Vagina (tissue), 2 donors: Measurements from ENCODE around the gene KDM3B. TPM values are rescaled to one million over a fixed set of nuclear protein-coding genes. Genes with fewer than 3 reads are reported as not detected.
"Not testable (repeated sequence)": the region's sequence is repeated elsewhere in the genome, so short reads cannot be mapped to it uniquely, and the experiment has no call there.

Experiments
- DNase-seq, 2 donors: peaks; one replicate each; pipeline ENCODE4 v3.0.0-alpha.2; 2017; ENCODE audit errors: extremely low spot score in 2 of 2
- H3K27ac ChIP-seq: fragments of 200-600 bp; sonication (generic); one replicate; pipeline ENCODE4 v1.5.1; 2019
- H3K27me3 ChIP-seq: fragments of 200-600 bp; sonication (generic); one replicate; pipeline ENCODE4 v1.5.1; 2019
- H3K36me3 ChIP-seq, 2 donors: fragments of 200-600 bp; sonication (generic); one replicate each; pipeline ENCODE4 v1.5.1; 2017 to 2019
- H3K4me1 ChIP-seq: fragments of 200-600 bp; sonication (generic); one replicate; pipeline ENCODE4 v1.5.1; 2019
- H3K4me3 ChIP-seq, 2 donors: fragments of 200-600 bp; sonication (generic); 1 replicate in 1 of 2; 2 replicates in 1 of 2; pipeline ENCODE4 v1.5.1; 2016 to 2019
- H3K9me3 ChIP-seq: fragments of 200-600 bp; sonication (generic); one replicate; pipeline ENCODE4 v1.5.1; 2019
- POLR2A ChIP-seq, 2 donors: fragments of 450-650 bp; IDR thresholded peaks; one replicate each; pipeline ENCODE4 v1.6.1; 2017; ENCODE audit warnings: antibody characterized with exemption in 2 of 2, mild to moderate bottlenecking in 2 of 2, moderate library complexity in 2 of 2
- POLR2AphosphoS5 ChIP-seq, 2 donors: sonication (generic); formaldehyde crosslinking; IDR thresholded peaks; one replicate each; pipeline ENCODE4 v1.9.0; 2017; ENCODE audit warnings: antibody characterized with exemption in 2 of 2, mild to moderate bottlenecking in 2 of 2, low read depth in 1 of 2; ENCODE audit not compliant: insufficient read depth in 1 of 2
- intact Hi-C: fragments of 100-400 bp; cut with DNase I; formaldehyde crosslinking; loops from one replicate; pipeline ENCODE4 v1.15.1; 2023
- small RNA-seq: library from RNA; depleted of rRNA; stranded (forward); fragments of <200 nt; gene quantifications from one replicate; pipeline ENCODE3, GENCODE V24; 2016
- total RNA-seq: library from RNA; depleted of rRNA; stranded (reverse); fragments of >200 nt; gene quantifications from one replicate; pipeline ENCODE4 v1.2.3, GENCODE V29; 2016
- TF ChIP-seq, protein P1 (sequence below), 3 experiments: fragments of 450-650 bp in 2 of 3; fragments of 200-600 bp in 1 of 3; sonication (generic) in 1 of 3; IDR thresholded peaks; one replicate each; pipeline ENCODE4 v1.5.1; 2017 to 2019; ENCODE audit warnings: antibody characterized with exemption in 3 of 3, mild to moderate bottlenecking in 2 of 3, moderate library complexity in 2 of 3

The KDM3B gene
- total RNA-seq, 1 donor from 2014 or later: 48.6 TPM

DNA sequence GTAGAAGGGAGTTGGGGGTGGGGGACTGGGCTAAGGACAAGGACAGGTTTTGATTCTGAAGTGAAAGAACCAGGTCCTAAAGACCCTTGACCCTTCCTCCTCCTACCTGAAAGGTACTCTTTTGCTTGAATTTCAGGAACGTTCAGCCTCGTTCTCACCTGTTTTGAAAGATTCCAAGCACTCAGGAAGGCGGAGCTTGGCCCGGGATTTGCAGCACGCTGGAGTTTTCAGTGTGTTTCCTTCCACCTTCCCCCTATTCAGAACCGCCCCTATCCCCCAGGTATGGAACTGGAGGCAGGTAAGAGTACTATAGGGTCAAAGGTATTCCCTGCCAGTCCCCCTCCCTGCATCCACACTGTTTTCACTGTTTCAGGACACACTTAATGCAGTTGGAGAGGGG lies 119.9 kb downstream of the KDM3B start:
- Histone ChIP-seq H3K36me3 (no peaks in the 10 kb centered on the region), H3K4me3 (no peak overlapping the region), H3K4me1 (peaks cover 27% of the 10 kb centered on the region), H3K27ac (no peak overlapping the region), H3K27me3 (no peaks in the 10 kb centered on the region), H3K9me3 (no peaks in the 10 kb centered on the region)
- no peak for DNase-seq
- intact Hi-C loops: no loop called here
- TF ChIP-seq, protein P1, sequence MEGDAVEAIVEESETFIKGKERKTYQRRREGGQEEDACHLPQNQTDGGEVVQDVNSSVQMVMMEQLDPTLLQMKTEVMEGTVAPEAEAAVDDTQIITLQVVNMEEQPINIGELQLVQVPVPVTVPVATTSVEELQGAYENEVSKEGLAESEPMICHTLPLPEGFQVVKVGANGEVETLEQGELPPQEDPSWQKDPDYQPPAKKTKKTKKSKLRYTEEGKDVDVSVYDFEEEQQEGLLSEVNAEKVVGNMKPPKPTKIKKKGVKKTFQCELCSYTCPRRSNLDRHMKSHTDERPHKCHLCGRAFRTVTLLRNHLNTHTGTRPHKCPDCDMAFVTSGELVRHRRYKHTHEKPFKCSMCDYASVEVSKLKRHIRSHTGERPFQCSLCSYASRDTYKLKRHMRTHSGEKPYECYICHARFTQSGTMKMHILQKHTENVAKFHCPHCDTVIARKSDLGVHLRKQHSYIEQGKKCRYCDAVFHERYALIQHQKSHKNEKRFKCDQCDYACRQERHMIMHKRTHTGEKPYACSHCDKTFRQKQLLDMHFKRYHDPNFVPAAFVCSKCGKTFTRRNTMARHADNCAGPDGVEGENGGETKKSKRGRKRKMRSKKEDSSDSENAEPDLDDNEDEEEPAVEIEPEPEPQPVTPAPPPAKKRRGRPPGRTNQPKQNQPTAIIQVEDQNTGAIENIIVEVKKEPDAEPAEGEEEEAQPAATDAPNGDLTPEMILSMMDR (IDR thresholded peaks at IDR 0.05): no peak
- TF ChIP-seq POLR2AphosphoS5 (IDR thresholded peaks at IDR 0.05; ENCODE audit: insufficient read depth in 1 of 2, low read depth in 1 of 2) (no peak), POLR2A (IDR thresholded peaks at IDR 0.05) (no peak)

GRCh38 chr5:138473151-138473550 lies 120.7 kb downstream of the KDM3B start:
- H3K9me3 ChIP-seq, intact Hi-C loops: not testable (repeated sequence)
- H3K4me1 ChIP-seq: peaks cover 19% of the 10 kb centered on the region

DNA sequence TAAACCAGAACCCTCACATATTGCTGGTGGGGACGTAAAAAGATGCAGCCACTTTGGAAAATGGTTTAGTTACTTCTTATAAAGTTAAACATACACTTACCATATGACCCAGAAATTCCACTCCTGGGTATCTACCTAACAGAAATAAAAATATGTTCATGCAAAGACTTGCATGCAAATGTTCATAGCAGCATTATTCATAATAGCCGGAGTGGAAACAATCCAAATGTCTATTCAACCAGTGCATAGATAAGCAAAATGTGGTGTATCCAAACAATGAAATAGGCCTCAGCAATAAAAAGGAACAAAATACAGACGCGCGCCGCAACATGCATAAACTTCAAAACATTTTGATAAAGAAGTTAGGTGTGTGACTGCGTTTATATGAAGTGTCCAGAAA lies 124.4 kb downstream of the KDM3B start:
- Histone ChIP-seq H3K27me3 (no peaks in the 10 kb centered on the region), H3K27ac (no peak overlapping the region), H3K4me1 (peaks cover 10% of the 10 kb centered on the region), H3K4me3 (no peak overlapping the region), H3K9me3 (no peaks in the 10 kb centered on the region), H3K36me3 (no peaks in the 10 kb centered on the region)
- TF ChIP-seq POLR2A (IDR thresholded peaks at IDR 0.05): no peak
- no peak for TF ChIP-seq POLR2AphosphoS5 (IDR thresholded peaks at IDR 0.05; ENCODE audit: insufficient read depth in 1 of 2, low read depth in 1 of 2)
- TF ChIP-seq, protein P1 (IDR thresholded peaks at IDR 0.05): no peak
- DNase-seq: no peak
- intact Hi-C loops: no loop called here

More at GRCh38 chr5:138473151-138473550, 120.7 kb downstream of the KDM3B start:
- DNase-seq, H3K4me3 ChIP-seq, H3K36me3 ChIP-seq, H3K27ac ChIP-seq, H3K27me3 ChIP-seq: not testable (repeated sequence)

DNA sequence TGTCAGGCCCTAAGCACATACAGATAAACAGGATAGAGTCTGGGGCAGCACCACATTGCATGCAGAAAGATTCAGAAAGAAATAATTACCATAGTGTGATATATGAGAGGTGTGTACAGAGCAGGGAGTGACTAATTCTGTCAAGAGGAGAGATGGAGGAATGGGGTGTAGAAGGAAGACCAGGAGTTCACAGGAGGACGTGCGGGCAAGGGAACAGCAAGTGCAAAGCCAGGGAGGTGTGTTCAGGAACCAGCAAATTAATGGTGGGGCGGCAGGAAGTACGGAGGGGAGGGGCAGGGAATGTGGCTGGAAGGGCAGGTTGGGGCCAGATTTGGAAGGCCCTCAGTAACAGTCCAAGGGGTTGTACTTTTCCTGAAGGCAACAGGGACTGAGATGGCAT lies 130.2 kb downstream of the KDM3B start:
- H3K36me3 ChIP-seq: no peaks in the 10 kb centered on the region
- no peaks in the 10 kb centered on the region for H3K4me1 ChIP-seq
- H3K9me3 ChIP-seq: no peaks in the 10 kb centered on the region
- no peak for DNase-seq
- no peak overlapping the region for H3K27ac ChIP-seq
- H3K27me3 ChIP-seq: no peaks in the 10 kb centered on the region
- no peak overlapping the region for H3K4me3 ChIP-seq
- intact Hi-C loops: no loop called here
- peak in 1 of 2 donors; percentile 52 for TF ChIP-seq POLR2AphosphoS5 (IDR thresholded peaks at IDR 0.05; ENCODE audit: insufficient read depth in 1 of 2, low read depth in 1 of 2)
- TF ChIP-seq, protein P1 (IDR thresholded peaks at IDR 0.05): no peak

Small RNAs within 50 kb of the gene (small RNA-seq; reads per million reads assigned to genes)
- not detected for gene AC113403.1

Other genes with a start within 250 kb of the KDM3B start
- not detected for gene NME5, start 213.3 kb upstream of the KDM3B start, total RNA-seq
- gene BRD8, start 174.1 kb upstream of the KDM3B start, total RNA-seq: 34.6 TPM
- 2.5 TPM for gene KIF20A, start 173.6 kb upstream of the KDM3B start, total RNA-seq
- 14.2 TPM for gene CDC23, start 139.4 kb upstream of the KDM3B start, total RNA-seq
- gene GFRA3, start 78.1 kb upstream of the KDM3B start, total RNA-seq: 4.7 TPM
- 2.0 TPM for gene CDC25C, start 20.9 kb upstream of the KDM3B start, total RNA-seq
- gene FAM53C, start 14.4 kb upstream of the KDM3B start, total RNA-seq: 17.4 TPM
- 6.1 TPM for gene REEP2, start 86.4 kb downstream of the KDM3B start, total RNA-seq
- 119 TPM for gene EGR1, start 112.8 kb downstream of the KDM3B start, total RNA-seq
- gene ETF1, start 190.6 kb downstream of the KDM3B start, total RNA-seq: 60.6 TPM
- gene HSPA9, start 222.7 kb downstream of the KDM3B start, total RNA-seq: 156 TPM